Right ventricle myocardium inferior (tissue), 1 donor: ENCODE results near the gene MACIR. TPM values are rescaled to one million over a fixed set of nuclear protein-coding genes. Genes with fewer than 3 reads are reported as not detected.

ENCODE experiments used
- ATAC-seq: fragments of 200-7000 bp; cut with Tn5 transposase; one replicate; pipeline ENCODE4 v1.9.1; 2020; ENCODE audit warnings: mild to moderate bottlenecking, moderate library complexity
- DNase-seq: peaks from one replicate; pipeline ENCODE4 v3.0.0; 2021; ENCODE audit errors: missing footprints
- intact Hi-C: fragments of 100-400 bp; cut with DNase I; formaldehyde crosslinking; loops from one replicate; pipeline ENCODE4 v1.11.0; 2022
- total RNA-seq: library from RNA; stranded (reverse); fragmentation: NEBNext Ultra II Directional; extraction: Animal tissue kit (Norgen Biotek cat#: 25700); gene quantifications from one replicate; pipeline ENCODE4 v1.2.1, GENCODE V29; 2021
- donor health status: DM: no; HTN: yes; CAD: no; lungs with severe emphysema.

The MACIR gene
- total RNA-seq, 1 donor from 2014 or later = 4.3 TPM

GRCh38 chr5:103280967-103281366, 22.4 kb downstream of the MACIR start:
- intact Hi-C loops = no loop called here
- no peak for DNase-seq
- no peak for ATAC-seq

GRCh38 chr5:103283120-103283519, 24.6 kb downstream of the MACIR start:
- ATAC-seq (no peak), DNase-seq (no peak)
- intact Hi-C loops = no loop called here

GRCh38 chr5:103283869-103284268, 25.3 kb downstream of the MACIR start:
- ATAC-seq (no peak), DNase-seq (no peak)
- intact Hi-C loops = no loop called here

GRCh38 chr5:103286622-103287021, 28.1 kb downstream of the MACIR start:
- intact Hi-C loops = no loop called here
- no peak for DNase-seq
- ATAC-seq = no peak

- intact Hi-C loops = no loop called here
- ATAC-seq = no peak
- DNase-seq = no peak
These were observed 30.5 kb downstream of the MACIR start for GRCh38 chr5:103289024-103289423.

- ATAC-seq (no peak), DNase-seq (no peak)
- intact Hi-C loops = no loop called here
These were observed 32.3 kb downstream of the MACIR start for GRCh38 chr5:103290846-103291245.

- DNase-seq (no peak), ATAC-seq (no peak)
- intact Hi-C loops = no loop called here
These were observed 33.0 kb downstream of the MACIR start for GRCh38 chr5:103291606-103292005.

GRCh38 chr5:103293099-103293498, 34.5 kb downstream of the MACIR start:
- DNase-seq (no peak), ATAC-seq (no peak)
- intact Hi-C loops = no loop called here

GRCh38 chr5:103293719-103294118, 35.2 kb downstream of the MACIR start:
- intact Hi-C loops = no loop called here
- DNase-seq (no peak), ATAC-seq (no peak)

- DNase-seq = no peak
- no peak for ATAC-seq
- intact Hi-C loops = no loop called here
These were observed 36.3 kb downstream of the MACIR start for GRCh38 chr5:103294906-103295305.

GRCh38 chr5:103295424-103295823, 36.9 kb downstream of the MACIR start:
- intact Hi-C loops = no loop called here
- no peak for DNase-seq
- ATAC-seq = no peak

GRCh38 chr5:103295871-103296270, 37.3 kb downstream of the MACIR start:
- ATAC-seq (no peak), DNase-seq (no peak)
- intact Hi-C loops = no loop called here

GRCh38 chr5:103298117-103298516, 39.6 kb downstream of the MACIR start:
- DNase-seq = no peak
- ATAC-seq = no peak
- intact Hi-C loops = no loop called here

GRCh38 chr5:103298607-103299188, 40.1 kb downstream of the MACIR start:
- intact Hi-C loops = no loop called here
- ATAC-seq = no peak
- no peak for DNase-seq

- intact Hi-C loops = no loop called here
- DNase-seq (no peak), ATAC-seq (no peak)
These were observed 47.2 kb downstream of the MACIR start for GRCh38 chr5:103305809-103306208.

GRCh38 chr5:103307470-103307869, 48.9 kb downstream of the MACIR start:
- no peak for DNase-seq
- intact Hi-C loops = no loop called here
- no peak for ATAC-seq

- ATAC-seq (no peak), DNase-seq (no peak)
- intact Hi-C loops = no loop called here
These were observed 50.2 kb downstream of the MACIR start for GRCh38 chr5:103308774-103309173.

- intact Hi-C loops = no loop called here
- DNase-seq (no peak), ATAC-seq (no peak)
These were observed 54.5 kb downstream of the MACIR start for GRCh38 chr5:103313056-103313455.

- intact Hi-C loops = no loop called here
- DNase-seq = no peak
- no peak for ATAC-seq
These were observed 56.9 kb downstream of the MACIR start for GRCh38 chr5:103315455-103315854.

GRCh38 chr5:103327451-103327850, 68.9 kb downstream of the MACIR start:
- DNase-seq (no peak), ATAC-seq (no peak)
- intact Hi-C loops = no loop called here

GRCh38 chr5:103327893-103328292, 69.3 kb downstream of the MACIR start:
- intact Hi-C loops = no loop called here
- no peak for ATAC-seq
- DNase-seq = no peak
